Neural cell (in vitro differentiated cells): ENCODE results near the gene TSKS. TPM values are rescaled to one million over a fixed set of nuclear protein-coding genes. Genes with fewer than 3 reads are reported as not detected.

Source experiments
- H2AFZ ChIP-seq: fragments of 200-600, 300-800 bp; sonication (generic), shearing (Covaris generic); 2 replicates; pipeline ENCODE4 v1.6.0; 2014; ENCODE audit warnings: low read depth, mild to moderate bottlenecking, antibody characterized with exemption, low read length, moderate library complexity
- H3F3A ChIP-seq: fragments of 200-600 bp; shearing (Covaris generic); 2 replicates; pipeline ENCODE4 v1.6.1; 2016; ENCODE audit warnings: mild to moderate bottlenecking, moderate library complexity, mixed read lengths, antibody characterized with exemption, low read length; ENCODE audit not compliant: insufficient read depth, poor library complexity, severe bottlenecking
- H3K27ac ChIP-seq: fragments of 200-600, 300-800 bp; sonication (generic), shearing (Covaris generic); 2 replicates; pipeline ENCODE4 v1.5.1; 2014; ENCODE audit warnings: mild to moderate bottlenecking, low read length, moderate library complexity
- H3K27me3 ChIP-seq: fragments of 300-800, 200-600 bp; sonication (generic), shearing (Covaris generic); 2 replicates; pipeline ENCODE4 v1.6.0; 2014; ENCODE audit warnings: mild to moderate bottlenecking, low read depth, low read length, moderate library complexity; ENCODE audit not compliant: insufficient read depth
- H3K36me3 ChIP-seq: fragments of 300-800, 200-600 bp; sonication (generic), shearing (Covaris generic); 2 replicates; pipeline ENCODE4 v1.5.1; 2014; ENCODE audit warnings: mild to moderate bottlenecking, antibody characterized with exemption, low read length, moderate library complexity; ENCODE audit not compliant: insufficient read depth
- H3K4me2 ChIP-seq: fragments of 300-800, 200-600 bp; sonication (generic), shearing (Covaris generic); 2 replicates; pipeline ENCODE4 v1.6.0; 2014; ENCODE audit warnings: mild to moderate bottlenecking, low read length
- H3K4me3 ChIP-seq: fragments of 300-800, 200-600 bp; sonication (generic), shearing (Covaris generic); 2 replicates; pipeline ENCODE4 v1.5.1; 2014; ENCODE audit warnings: mild to moderate bottlenecking, low read length, moderate library complexity
- H3K79me2 ChIP-seq: fragments of 200-600 bp; shearing (Covaris generic); replicated peaks from 2 replicates; pipeline ENCODE4 v1.6.0; 2014; ENCODE audit warnings: mild to moderate bottlenecking, low read length, moderate library complexity; ENCODE audit not compliant: insufficient read depth
- H3K9ac ChIP-seq: fragments of 300-800, 200-600 bp; sonication (generic), shearing (Covaris generic); 2 replicates; pipeline ENCODE4 v1.6.1; 2016; ENCODE audit warnings: mild to moderate bottlenecking, low read length, mixed read lengths
- H3K9me2 ChIP-seq: fragments of 200-600 bp; shearing (Covaris generic); 2 replicates; pipeline ENCODE4 v1.6.1; 2016; ENCODE audit warnings: mild to moderate bottlenecking, low read length, mixed read lengths; ENCODE audit not compliant: insufficient read depth
- H3K9me3 ChIP-seq: fragments of 200-600, 300-800 bp; sonication (generic), shearing (Covaris generic); 2 replicates; pipeline ENCODE4 v1.6.1; 2016; ENCODE audit warnings: mild to moderate bottlenecking, mixed run types, low read length, moderate library complexity, mixed read lengths
- H4K20me1 ChIP-seq: fragments of 200-600 bp; shearing (Covaris generic); 2 replicates; pipeline ENCODE4 v1.6.1; 2016; ENCODE audit warnings: mild to moderate bottlenecking, mixed run types; ENCODE audit not compliant: insufficient read depth
- EP300 ChIP-seq: fragments of 450-650 bp; conservative IDR thresholded peaks from 2 replicates; pipeline ENCODE4 v1.6.1; 2014; ENCODE audit warnings: antibody characterized with exemption, mild to moderate bottlenecking, moderate library complexity; ENCODE audit not compliant: poor library complexity, severe bottlenecking
- EZH2 ChIP-seq: fragments of 200-600, 300-800 bp; shearing (Covaris generic), sonication (generic); IDR thresholded peaks from 2 replicates; pipeline ENCODE4 v1.6.1; 2014; ENCODE audit warnings: antibody characterized with exemption, low read length, borderline replicate concordance, mild to moderate bottlenecking; ENCODE audit not compliant: insufficient read depth, poor library complexity, severe bottlenecking
- MXI1 ChIP-seq: fragments of 450-650 bp; conservative IDR thresholded peaks from 2 replicates; pipeline ENCODE4 v1.6.1; 2014; ENCODE audit warnings: antibody characterized with exemption, mild to moderate bottlenecking; ENCODE audit not compliant: poor library complexity, severe bottlenecking
- POLR2AphosphoS5 ChIP-seq: IDR thresholded peaks from 2 replicates; pipeline ENCODE4 v1.6.1; 2012
- RAD21 ChIP-seq: fragments of 450-650 bp; conservative IDR thresholded peaks from 2 replicates; pipeline ENCODE4 v1.6.1; 2014; ENCODE audit warnings: antibody characterized with exemption, mild to moderate bottlenecking, moderate library complexity
- TAF1 ChIP-seq: IDR thresholded peaks from 2 replicates; pipeline ENCODE4 v1.6.1; 2012; ENCODE audit warnings: low read depth
- polyA plus RNA-seq: library from polyadenylated mRNA; depleted of rRNA; stranded (reverse); fragments of >200 nt; gene quantifications from 2 replicates; pipeline ENCODE4 v1.2.3, GENCODE V29; 2014
- TF ChIP-seq, protein P1 (sequence below): fragments of 450-650 bp; IDR thresholded peaks from 2 replicates; pipeline ENCODE4 v1.5.1; 2014; ENCODE audit warnings: antibody characterized with exemption, mild to moderate bottlenecking, moderate library complexity; ENCODE audit not compliant: poor library complexity, severe bottlenecking
- TF ChIP-seq, protein P2 (sequence below): IDR thresholded peaks from 2 replicates; pipeline ENCODE4 v1.6.1; 2012; ENCODE audit warnings: borderline replicate concordance

The TSKS gene
- polyA plus RNA-seq, 1 donor from 2014 or later, result not detected

DNA sequence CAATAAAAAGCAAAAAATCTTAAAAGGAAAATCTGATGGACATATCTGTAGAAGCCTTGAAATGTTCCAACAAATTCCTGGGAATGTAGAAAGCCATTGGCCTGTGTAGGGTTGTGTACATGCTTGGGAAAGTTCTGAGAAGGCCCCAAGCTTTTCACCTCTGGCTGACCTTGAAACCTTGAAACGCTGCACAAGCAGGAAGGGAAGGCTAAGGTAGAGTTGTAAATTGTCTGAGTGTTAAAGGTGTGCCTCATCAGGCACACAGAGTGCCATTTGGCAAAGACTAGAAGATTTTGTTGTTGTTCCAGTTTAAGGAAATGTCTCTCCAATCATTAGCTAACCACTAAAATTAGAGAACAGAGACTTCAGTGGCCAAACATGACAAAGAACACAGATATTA, 10.4 kb downstream of the TSKS start:
- Histone ChIP-seq H3K27me3 (no peaks in the 10 kb centered on the region), H3K9ac (no peak overlapping the region), H3K4me2 (no peak overlapping the region), H3K27ac (no peak overlapping the region), H3F3A (no peaks in the 10 kb centered on the region), H3K36me3 (no peaks in the 10 kb centered on the region), H3K9me2 (no peaks in the 10 kb centered on the region), H4K20me1 (no peaks in the 10 kb centered on the region), H3K9me3 (no peaks in the 10 kb centered on the region), H2AFZ (no peak overlapping the region), H3K4me3 (no peak overlapping the region), H3K79me2 (no peaks in the 10 kb centered on the region)
- TF ChIP-seq POLR2AphosphoS5 (no peak), MXI1 (no peak), RAD21 (no peak), TAF1 (no peak)
- TF ChIP-seq, protein P1, sequence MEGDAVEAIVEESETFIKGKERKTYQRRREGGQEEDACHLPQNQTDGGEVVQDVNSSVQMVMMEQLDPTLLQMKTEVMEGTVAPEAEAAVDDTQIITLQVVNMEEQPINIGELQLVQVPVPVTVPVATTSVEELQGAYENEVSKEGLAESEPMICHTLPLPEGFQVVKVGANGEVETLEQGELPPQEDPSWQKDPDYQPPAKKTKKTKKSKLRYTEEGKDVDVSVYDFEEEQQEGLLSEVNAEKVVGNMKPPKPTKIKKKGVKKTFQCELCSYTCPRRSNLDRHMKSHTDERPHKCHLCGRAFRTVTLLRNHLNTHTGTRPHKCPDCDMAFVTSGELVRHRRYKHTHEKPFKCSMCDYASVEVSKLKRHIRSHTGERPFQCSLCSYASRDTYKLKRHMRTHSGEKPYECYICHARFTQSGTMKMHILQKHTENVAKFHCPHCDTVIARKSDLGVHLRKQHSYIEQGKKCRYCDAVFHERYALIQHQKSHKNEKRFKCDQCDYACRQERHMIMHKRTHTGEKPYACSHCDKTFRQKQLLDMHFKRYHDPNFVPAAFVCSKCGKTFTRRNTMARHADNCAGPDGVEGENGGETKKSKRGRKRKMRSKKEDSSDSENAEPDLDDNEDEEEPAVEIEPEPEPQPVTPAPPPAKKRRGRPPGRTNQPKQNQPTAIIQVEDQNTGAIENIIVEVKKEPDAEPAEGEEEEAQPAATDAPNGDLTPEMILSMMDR, result no peak
- TF ChIP-seq, protein P2, sequence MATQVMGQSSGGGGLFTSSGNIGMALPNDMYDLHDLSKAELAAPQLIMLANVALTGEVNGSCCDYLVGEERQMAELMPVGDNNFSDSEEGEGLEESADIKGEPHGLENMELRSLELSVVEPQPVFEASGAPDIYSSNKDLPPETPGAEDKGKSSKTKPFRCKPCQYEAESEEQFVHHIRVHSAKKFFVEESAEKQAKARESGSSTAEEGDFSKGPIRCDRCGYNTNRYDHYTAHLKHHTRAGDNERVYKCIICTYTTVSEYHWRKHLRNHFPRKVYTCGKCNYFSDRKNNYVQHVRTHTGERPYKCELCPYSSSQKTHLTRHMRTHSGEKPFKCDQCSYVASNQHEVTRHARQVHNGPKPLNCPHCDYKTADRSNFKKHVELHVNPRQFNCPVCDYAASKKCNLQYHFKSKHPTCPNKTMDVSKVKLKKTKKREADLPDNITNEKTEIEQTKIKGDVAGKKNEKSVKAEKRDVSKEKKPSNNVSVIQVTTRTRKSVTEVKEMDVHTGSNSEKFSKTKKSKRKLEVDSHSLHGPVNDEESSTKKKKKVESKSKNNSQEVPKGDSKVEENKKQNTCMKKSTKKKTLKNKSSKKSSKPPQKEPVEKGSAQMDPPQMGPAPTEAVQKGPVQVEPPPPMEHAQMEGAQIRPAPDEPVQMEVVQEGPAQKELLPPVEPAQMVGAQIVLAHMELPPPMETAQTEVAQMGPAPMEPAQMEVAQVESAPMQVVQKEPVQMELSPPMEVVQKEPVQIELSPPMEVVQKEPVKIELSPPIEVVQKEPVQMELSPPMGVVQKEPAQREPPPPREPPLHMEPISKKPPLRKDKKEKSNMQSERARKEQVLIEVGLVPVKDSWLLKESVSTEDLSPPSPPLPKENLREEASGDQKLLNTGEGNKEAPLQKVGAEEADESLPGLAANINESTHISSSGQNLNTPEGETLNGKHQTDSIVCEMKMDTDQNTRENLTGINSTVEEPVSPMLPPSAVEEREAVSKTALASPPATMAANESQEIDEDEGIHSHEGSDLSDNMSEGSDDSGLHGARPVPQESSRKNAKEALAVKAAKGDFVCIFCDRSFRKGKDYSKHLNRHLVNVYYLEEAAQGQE, result no peak

DNA sequence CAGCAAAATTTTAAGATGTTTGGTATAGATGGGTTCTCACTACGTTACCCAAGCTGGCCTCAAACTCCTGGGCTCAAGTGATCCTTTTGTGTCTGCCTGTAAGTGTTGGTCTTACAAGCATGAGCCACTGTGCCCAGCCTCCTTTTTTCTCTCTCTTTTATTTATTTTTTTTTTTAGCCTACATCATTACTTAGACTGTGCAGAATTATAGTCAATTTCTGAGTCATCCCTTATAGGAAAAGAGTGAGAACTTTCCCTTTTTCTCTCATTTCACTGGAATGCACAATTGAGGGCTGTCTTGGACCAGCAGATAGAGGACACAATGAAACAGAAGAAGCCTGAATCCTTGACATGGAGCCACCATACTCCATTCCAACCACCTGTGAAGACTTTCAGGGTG, 13.3 kb downstream of the TSKS start:
- Histone ChIP-seq H3K36me3 (no peaks in the 10 kb centered on the region), H4K20me1 (no peaks in the 10 kb centered on the region), H2AFZ (no peak overlapping the region), H3K4me2 (no peak overlapping the region), H3K9me2 (no peaks in the 10 kb centered on the region), H3K9ac (no peak overlapping the region), H3F3A (no peaks in the 10 kb centered on the region), H3K4me3 (no peak overlapping the region), H3K27me3 (no peaks in the 10 kb centered on the region), H3K27ac (no peak overlapping the region), H3K9me3 (no peaks in the 10 kb centered on the region), H3K79me2 (no peaks in the 10 kb centered on the region)
- TF ChIP-seq EP300, result no peak

DNA sequence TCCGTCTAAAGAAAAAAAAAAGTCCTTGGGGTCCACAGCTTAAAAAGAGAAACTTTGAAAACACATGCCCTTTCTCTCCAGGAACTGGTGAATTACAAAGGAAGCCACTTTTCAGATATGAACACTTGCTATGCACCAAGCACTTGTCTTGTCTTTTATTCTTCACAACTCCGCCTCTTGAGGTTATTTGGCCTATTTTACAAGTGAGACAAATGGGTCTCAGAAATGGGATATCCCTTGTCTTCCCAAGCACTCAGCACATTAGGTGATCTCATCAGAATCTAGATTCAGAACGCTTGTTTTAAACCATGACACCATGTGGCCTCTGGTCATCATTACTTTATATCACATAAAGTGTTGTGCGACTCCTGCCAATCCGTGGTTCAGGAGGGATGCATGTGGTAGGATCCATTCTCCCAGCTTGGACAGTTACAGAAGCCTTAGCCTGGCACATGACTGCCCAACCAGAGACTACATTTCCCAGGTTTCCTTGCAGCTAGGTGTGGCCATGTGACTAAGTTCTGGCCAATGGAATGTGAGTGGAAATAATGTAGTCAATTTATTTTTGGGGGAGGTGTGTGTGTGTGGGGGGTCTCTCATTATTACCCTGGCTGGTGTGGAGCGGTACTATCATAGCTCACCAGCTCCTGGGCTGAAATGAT, 13.9 kb downstream of the TSKS start:
- Histone ChIP-seq H3K4me3 (no peak overlapping the region), H3K79me2 (no peaks in the 10 kb centered on the region), H3K4me2 (no peak overlapping the region), H3K9me2 (no peaks in the 10 kb centered on the region), H3K27ac (no peak overlapping the region), H3K9me3 (no peaks in the 10 kb centered on the region), H3K9ac (no peak overlapping the region), H2AFZ (no peak overlapping the region), H3K36me3 (no peaks in the 10 kb centered on the region), H4K20me1 (no peaks in the 10 kb centered on the region), H3F3A (no peaks in the 10 kb centered on the region), H3K27me3 (no peaks in the 10 kb centered on the region)
- TF ChIP-seq EZH2 (no peak), EP300 (no peak), RAD21 (no peak), MXI1 (no peak), POLR2AphosphoS5 (no peak)
- TF ChIP-seq, protein P1, result no peak
- TF ChIP-seq, protein P2, result no peak
